H54 (cell line): ENCODE measurements around the gene DR1.
A peak's percentile ranks its signal among the peaks of the same experiment; 100 is the strongest.
"Not testable (repeated sequence)": the region's sequence is repeated elsewhere in the genome, so short reads cannot be mapped to it uniquely, and the experiment has no call there.

Source experiments
- DNase-seq: peaks from one replicate; pipeline ENCODE4 v3.0.0; 2011; ENCODE audit warnings: low spot score, mixed read lengths; ENCODE audit not compliant: insufficient read length
- FAIRE-seq: peaks from 3 replicates; lab custom pipeline; 2011; peaks lifted over from hg19 to GRCh38; lab: Jason Lieb, UNC
- POLR2A ChIP-seq: IDR thresholded peaks from 2 replicates; pipeline ENCODE4 v1.6.1; 2011; ENCODE audit warnings: low read depth, mild to moderate bottlenecking, low read length

The DR1 gene

GRCh38 chr1:93374334-93375106 is 28.8 kb downstream of the DR1 start:
- FAIRE-seq, result no peak
- DNase-seq, result no peak
- no peak for TF ChIP-seq POLR2A

GRCh38 chr1:93384656-93385055 is 38.9 kb downstream of the DR1 start:
- peak; percentile 11 for FAIRE-seq
- no peak for DNase-seq
- TF ChIP-seq POLR2A, result no peak

- FAIRE-seq, DNase-seq: not testable (repeated sequence)
These were observed 40.6 kb downstream of the DR1 start for GRCh38 chr1:93386268-93386667.

DNA sequence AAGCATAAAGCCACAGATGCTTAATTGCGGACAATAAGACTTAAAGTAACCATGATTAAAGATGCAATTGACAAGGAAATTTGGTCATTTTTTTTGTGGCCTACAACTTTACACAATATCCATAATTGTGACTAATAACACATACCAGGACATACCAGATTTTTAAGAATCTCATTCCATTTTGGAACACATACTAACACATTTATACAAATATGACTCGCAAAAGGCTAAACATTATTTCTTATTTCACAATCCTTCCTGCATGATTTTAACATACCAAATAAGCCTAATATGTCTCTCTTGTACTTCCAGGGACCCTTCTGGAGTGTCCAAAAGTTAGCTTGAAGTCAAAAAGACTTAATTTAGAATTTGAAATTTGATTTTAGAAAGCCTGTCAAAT is 48.8 kb downstream of the DR1 start:
- DNase-seq (no peak), FAIRE-seq (no peak)
- no peak for TF ChIP-seq POLR2A

DNA sequence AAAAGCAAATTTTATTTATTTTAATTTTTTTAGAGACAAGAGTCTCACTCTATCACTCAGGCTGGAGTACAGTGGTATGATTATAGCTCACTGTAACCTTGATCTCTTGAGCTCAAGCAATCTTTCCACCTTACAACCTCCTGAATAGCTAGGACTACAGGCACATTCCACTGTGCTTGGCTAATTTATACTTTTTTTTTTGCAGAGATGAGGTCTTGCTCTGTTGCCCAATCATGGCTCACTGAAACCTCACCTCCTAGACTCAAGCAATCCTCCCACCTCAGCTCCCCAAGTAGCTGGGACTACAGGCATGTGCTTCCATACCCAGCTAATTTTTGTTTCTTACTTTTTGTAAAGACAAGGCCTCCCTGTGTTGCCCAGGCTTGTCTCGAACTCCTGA is 49.5 kb downstream of the DR1 start:
- DNase-seq, result no peak
- no peak for FAIRE-seq
- no peak for TF ChIP-seq POLR2A

GRCh38 chr1:93399781-93400180 is 54.1 kb downstream of the DR1 start:
- DNase-seq (no peak), FAIRE-seq (no peak)
- no peak for TF ChIP-seq POLR2A

DNA sequence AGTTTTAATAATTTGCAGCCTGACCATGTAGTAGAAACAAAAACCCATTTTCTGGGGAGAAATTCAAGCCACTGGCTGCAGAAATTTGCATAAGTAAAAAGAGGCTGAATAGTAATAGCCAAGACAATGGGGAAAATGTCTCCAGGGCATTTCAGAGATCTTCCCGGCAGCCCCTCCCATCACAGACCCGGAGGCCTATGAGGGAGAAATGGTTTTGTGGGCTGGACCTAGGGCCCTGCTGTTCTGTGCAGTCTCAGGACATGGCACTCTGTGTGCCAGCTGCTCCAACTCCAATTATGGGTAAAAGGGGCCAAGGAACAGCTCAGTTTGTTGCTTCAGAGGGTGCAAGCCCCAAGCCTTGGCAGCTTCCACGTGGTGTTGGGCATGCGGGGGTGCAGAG is 62.5 kb downstream of the DR1 start:
- no peak for TF ChIP-seq POLR2A
- DNase-seq (no peak), FAIRE-seq (no peak)

GRCh38 chr1:93411000-93411399 is 65.3 kb downstream of the DR1 start:
- no peak for TF ChIP-seq POLR2A
- DNase-seq (no peak), FAIRE-seq (no peak)

DNA sequence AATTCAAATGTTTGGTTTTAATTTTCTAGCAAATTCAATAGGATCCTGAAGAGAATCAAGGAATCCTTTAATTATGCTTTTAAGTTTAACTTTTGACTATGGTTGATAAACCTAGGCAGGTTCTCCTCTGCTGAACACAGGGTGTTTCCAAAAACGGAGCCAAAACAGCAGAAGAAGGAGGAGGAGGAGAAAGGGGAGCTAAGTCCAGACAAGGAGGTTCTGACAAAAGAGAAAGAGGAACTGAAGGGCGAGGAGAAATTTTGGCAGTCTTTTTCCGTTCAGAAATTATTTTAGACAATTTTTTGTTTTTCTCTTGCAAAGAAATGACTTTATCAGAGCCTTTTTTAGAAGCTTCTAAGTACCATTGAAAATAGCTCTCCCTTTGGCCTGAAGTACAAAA is 69.0 kb downstream of the DR1 start:
- no peak for TF ChIP-seq POLR2A
- FAIRE-seq (no peak), DNase-seq (no peak)

DNA sequence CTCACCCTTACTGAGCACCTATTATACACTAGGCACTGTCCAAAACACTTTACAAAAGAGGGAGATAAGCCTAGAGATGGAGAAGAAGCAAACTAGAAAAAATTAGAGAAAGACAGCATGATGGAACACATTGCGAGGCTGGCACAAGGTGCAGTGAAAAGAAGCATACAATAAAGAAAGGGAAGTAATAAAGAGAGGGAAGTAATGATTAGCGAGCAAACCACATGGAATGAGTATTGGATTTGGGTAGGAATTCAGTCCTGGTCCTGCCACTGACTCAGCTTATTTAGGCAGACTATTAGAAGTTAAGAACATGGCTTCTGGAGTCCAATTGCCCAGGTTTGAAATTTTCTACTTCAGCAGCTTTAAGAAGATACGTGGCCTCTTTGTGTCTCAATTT is 69.6 kb downstream of the DR1 start:
- TF ChIP-seq POLR2A, result no peak
- DNase-seq (no peak), FAIRE-seq (no peak)

GRCh38 chr1:93416183-93416582 is 70.5 kb downstream of the DR1 start:
- no peak for FAIRE-seq
- TF ChIP-seq POLR2A, result no peak
- no peak for DNase-seq
